Measurements from ENCODE around the gene UBXN11.

The UBXN11 gene

DNA sequence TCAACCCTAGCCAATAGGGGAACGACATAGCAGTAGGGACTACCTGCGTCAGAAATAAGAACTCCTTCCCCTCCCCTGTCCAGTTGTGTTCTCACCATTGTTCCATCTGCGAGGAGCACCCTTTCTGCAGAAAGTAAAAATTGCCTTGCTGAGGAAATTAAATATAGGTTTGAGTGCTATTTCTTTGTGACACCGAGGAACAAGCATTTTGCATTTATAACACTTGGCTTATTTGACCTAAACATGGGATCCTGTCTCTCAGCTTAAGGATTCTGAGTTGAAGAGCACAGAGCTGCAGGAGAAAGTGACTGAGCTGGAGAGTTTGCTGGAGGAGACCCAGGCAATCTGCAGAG lies 37.3 kb downstream of the UBXN11 start:
- no peak for DNase-seq

DNA sequence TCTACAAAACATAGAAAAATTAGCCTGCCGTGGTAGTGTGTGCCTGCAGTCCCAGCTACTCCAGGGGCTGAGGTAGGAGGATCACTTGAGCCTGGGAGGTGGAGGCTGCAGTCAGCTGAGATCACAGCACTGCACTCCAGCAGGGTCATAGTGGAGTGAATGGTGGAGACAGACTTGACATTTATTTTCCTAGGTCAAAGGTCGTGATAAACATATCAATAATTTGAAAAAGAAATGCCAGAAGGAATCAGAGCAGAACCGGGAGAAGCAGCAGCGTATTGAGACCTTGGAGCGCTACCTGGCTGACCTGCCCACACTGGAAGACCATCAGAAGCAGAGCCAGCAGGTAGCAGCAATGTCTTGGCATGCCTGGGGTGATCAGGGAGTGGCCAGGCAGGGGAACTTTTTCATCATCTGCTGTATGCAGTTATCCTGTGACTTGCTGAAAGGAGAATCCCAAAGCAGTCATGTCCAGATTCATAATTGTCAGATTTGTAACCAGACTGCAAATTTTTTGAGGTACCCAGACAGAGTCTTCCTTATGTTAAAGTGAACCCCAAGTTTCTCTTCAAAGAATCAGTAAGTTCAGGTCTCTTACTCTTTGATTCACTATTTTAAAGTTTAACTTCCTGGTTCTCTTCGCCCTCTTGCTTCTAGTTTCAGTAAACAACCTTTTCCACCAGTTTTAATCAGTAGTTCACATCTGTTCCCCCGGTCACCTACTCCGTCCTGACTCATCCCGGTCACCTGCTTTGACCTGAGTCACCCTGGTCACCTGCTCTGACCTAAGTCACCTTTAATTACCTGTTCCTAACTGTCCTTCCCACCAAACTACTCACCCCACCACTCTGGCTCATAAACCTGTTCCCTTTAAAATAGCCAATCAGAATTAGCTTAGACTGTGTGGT lies 37.9 kb downstream of the UBXN11 start:
- DNase-seq, result no peak

DNA sequence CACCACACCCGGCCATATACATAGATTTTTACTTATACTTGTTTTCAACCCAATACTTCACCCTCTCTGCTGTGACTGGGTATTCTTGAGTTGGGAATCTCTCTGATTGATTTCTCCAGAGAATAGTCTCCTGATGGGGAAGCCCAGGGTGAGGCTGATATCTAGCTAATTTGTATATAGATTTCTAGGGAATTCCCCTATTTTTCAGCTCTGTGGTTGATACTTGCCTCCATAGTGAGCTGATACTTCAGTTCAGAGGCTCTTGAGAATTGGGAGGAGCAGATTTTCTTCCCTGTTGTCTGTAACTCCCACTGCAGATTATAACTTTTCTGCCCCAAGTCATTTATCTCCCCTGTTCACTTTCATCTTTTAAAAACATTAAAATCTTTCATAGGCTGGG lies 41.0 kb downstream of the UBXN11 start:
- DNase-seq, result no peak

DNA sequence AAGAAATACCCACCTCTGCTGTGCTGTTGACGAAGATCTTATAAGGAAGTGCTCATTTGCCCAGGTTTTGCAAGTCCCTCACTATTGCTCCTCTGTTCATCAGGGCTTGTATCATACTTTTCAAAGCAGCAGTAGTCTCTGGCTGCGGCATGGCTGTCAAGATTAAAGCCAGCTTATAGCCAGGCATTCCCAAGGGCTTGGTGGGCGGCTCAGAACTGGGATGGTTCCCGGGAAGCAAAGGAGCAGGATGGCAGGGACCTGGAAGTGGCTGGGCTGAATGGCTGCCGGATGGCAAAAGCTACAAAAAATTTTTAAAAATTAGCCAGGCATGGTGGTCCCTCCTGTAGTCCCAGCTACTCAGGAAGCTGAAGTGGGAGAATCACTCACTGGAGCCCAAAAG lies 43.2 kb downstream of the UBXN11 start:
- no peak for DNase-seq

DNA sequence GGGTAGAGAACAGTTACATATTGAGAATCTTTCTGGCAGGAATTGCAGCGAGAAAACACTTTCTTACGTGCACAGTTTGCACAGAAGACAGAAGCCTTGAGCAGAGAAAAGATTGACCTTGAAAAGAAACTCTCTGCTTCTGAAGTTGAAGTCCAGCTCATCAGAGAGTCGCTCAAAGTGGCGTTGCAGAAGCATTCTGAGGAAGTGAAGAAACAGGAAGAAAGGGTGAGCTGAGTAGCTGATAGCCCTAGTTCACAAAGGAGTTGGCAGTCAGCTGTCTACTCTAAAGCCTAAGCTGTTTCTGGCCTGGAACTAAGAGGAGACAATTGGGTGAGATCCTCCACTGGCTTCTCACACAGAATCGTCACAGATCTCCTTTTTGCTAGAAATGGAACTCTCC lies 46.9 kb downstream of the UBXN11 start:
- DNase-seq, result no peak

- no peak for DNase-seq
Observed at GRCh38 chr1:26259005-26259404, 47.4 kb downstream of the UBXN11 start.

- DNase-seq, result no peak
Observed at GRCh38 chr1:26257222-26257621, 49.2 kb downstream of the UBXN11 start.

- DNase-seq, result no peak
Observed at GRCh38 chr1:26254404-26254803, 52.0 kb downstream of the UBXN11 start.

DNA sequence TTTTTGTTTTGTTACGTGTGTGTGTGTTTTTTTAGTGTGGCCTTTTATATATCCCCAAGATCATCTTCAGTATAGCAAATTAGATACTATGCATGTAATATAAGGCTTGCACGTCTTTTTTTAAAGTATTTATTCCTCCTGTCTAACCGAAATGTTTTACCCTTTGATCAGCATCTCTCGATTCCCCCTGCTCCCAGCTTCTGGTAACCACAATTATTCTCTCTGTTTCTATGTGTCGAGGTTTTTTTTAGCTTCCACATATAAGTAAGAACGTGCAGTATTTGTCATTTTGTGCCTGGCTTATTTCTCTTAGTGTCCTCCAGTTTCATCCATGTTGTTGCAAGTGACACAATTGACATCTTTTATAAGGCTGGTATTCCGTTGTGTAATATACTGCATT lies 53.7 kb downstream of the UBXN11 start:
- no peak for DNase-seq

DNA sequence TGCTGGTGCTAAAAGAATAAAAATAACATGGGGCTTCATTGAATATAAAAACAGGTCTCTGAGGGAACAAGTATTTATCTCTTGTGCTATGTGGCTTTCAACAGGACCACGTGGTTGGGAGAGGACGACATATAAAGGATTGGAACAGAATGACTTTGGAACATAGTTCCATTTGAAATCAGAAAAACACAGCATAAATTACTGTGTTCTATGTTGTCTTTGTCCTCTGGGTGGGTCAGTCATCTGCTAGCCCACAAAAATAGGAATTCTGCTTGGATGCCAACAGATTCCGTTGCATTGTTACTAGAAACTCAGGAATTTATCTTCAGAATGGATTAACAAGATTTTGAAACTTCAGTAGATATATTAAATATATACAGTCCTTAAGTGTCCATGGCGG lies 66.5 kb downstream of the UBXN11 start:
- peak in 10 of 56 donors; percentile 1 to 51 (median 23) for DNase-seq

- DNase-seq, result no peak
Observed at GRCh38 chr1:26237230-26237966, 69.0 kb downstream of the UBXN11 start.

- DNase-seq, result peak in 9 of 56 donors; percentile 3 to 52 (median 10)
Observed at GRCh38 chr1:26234644-26235370, 71.6 kb downstream of the UBXN11 start.

DNA sequence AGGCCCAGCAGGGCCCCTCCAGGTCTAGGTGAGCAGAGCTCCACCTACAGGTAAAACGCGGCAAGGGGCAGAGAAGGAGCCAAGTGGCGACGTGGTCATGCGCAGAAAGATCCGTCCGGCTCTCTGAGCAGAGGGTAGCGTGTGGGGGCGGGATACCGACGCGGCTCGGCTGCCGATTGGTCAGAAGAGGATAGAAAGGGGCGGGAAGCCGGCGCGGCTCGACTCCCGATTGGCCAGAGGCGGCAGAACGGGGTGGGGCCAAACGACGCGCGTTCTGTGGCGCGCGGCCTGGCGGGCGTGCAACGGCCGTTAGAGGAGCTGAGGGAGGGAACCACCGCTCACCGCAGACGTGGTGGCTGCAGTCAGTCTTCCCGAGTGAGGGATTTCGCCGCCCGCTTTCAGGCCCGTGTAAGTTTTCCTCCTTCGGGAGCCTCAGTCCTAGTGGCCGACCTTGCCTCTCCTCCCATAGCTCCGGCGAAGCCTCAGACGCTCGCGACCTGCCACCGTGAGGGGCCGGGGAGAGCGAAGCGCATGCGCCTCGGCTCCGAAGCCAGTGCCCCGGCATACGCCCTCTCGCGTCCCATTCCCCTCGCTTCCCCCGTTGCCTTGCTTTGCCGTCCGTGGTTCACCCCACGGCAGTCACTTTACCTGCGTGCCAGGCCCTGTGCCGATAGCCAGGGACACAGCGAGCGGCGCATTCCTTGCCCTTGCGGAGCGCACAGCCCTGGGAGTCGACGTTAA lies 72.4 kb downstream of the UBXN11 start, which contains the start of gene CEP85:
CEP85 (plus strand) TSS at position 298 of the 741 bp plus-strand sequence. CDS start 5,584 bp downstream, outside the sequence.
- DNase-seq, result peak; percentile 82 to 99 (median 96)

All from amygdala (tissue), 56 donors.